CD4-positive, alpha-beta T cell treated with Interleukin-10 for 1 hour (primary cell): Measurements from ENCODE around the gene TAPBP.
"Not testable (repeated sequence)": the region's sequence is repeated elsewhere in the genome, so short reads cannot be mapped to it uniquely, and the experiment has no call there.

ENCODE experiments used
- DNase-seq: peaks from one replicate; pipeline ENCODE4 v3.0.0-alpha.2; 2020

The TAPBP gene

DNA sequence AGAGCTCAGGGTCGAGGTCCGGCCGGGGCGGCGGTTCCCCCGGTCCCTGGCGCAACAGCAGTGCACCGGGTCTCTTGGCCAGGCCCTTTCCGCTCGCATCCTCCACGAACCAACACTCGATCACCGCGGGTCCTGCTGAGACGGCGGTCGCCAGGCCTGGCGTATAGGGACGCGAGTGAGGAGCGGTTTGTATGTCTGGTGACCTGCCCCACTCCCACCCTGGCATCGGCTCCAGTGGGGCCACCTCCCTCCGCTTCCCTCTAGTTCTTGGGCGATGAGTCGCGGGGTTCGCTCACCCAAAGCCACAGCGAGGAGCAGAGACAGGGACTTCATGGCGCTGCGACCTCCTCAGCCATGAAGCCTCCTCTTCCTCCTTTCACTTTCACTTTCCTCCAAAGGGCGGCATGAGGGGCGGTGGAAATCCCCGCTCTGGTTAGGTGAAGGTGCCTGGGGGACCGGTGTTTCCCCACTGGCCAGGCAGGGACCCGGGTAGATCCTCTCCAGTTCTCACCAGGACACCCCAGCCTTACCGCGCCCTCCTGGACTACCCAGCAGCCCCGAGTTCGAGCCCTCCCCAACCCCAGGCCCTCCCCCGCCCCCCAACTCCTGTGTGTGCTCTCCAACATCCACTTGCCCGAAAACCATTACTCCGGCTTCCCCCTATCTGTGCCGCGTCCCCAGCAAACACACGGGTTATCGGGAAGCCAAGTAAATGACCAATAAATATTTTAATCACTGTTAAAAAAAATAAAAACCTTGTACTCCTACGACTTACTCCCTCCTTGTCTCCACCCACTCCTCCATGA lies at the start of gene TAPBP:
TSS of gene TAPBP (minus strand) at position 370 of the 806 bp plus-strand sequence. CDS start at position 333, 37 bp downstream.
- DNase-seq = peak; percentile 95

DNA sequence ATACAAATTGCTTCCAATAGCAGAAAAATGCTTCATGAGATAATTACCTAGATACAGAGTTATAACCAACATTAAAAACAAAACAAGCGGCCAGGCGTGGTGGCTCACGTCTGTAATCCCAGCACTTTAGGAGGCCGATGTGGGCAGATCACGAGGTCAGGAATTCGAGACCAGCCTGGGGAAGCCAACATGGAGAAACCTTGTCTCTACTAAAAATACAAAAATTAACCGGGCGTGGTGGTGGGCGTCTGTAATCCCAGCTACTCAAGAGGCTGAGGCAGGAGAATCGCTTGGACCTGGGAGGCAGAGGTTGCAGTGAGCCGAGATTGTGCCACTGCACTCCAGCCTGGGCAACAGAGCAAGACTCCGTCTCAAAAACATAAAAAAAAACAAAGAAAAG lies 49.6 kb upstream of the TAPBP start:
- DNase-seq = not testable (repeated sequence)

GRCh38 chr6:33359331-33359730 lies 45.5 kb upstream of the TAPBP start:
- DNase-seq = no peak

DNA sequence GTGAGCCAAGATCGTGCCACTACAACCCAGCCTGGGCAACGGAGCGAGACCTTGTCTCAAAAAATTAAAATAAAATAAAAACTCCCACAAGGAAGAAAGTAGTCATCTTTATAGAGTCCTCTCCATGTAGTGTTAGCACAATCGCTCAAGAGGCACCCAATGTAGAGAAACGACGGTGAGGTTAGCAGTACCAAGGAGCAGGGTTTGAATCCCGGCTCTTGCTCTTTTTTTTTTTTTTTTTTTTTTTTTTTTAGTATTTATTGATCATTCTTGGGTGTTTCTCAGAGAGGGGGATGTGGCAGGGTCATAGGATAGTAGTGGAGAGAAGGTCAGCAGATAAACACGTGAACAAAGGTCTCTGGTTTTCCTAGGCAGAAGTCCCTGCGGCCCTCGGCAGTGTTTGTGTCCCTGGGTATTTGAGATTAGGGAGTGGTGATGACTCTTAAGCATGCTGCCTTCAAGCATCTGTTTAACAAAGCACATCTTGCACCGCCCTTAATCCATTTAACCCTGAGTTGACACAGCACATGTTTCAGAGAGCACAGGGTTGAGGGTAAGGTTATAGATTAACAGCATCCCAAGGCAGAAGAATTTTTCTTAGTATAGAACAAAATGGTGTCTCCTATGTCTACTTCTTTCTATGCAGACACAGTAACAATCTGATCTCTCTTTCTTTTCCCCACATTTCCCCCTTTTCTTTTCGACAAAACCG lies 43.4 kb upstream of the TAPBP start:
- not testable (repeated sequence) for DNase-seq

- DNase-seq = no peak
Observed at GRCh38 chr6:33356295-33356694, 42.4 kb upstream of the TAPBP start.

- DNase-seq = not testable (repeated sequence)
Observed at GRCh38 chr6:33355860-33356259, 42.0 kb upstream of the TAPBP start.

DNA sequence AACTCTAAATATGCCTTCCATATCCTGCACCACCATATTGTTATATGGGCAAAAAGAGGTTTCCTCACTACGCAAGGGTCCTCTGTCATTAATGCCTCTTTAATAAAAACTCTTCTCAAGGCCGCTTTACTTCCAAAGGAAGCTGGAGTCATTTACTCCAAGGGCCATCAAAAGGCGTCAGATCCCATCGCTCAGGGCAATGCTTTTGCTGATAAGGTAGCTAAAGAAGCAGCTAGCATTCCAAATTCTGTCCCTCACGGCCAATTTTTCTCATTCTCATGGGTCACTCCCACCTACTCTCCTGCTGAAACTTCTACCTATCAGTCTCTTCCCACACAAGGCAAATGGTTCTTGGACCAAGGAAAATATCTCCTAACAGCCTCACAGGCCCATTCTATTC lies 33.9 kb upstream of the TAPBP start:
- no peak for DNase-seq

GRCh38 chr6:33346972-33347371 lies 33.1 kb upstream of the TAPBP start:
- DNase-seq = not testable (repeated sequence)

DNA sequence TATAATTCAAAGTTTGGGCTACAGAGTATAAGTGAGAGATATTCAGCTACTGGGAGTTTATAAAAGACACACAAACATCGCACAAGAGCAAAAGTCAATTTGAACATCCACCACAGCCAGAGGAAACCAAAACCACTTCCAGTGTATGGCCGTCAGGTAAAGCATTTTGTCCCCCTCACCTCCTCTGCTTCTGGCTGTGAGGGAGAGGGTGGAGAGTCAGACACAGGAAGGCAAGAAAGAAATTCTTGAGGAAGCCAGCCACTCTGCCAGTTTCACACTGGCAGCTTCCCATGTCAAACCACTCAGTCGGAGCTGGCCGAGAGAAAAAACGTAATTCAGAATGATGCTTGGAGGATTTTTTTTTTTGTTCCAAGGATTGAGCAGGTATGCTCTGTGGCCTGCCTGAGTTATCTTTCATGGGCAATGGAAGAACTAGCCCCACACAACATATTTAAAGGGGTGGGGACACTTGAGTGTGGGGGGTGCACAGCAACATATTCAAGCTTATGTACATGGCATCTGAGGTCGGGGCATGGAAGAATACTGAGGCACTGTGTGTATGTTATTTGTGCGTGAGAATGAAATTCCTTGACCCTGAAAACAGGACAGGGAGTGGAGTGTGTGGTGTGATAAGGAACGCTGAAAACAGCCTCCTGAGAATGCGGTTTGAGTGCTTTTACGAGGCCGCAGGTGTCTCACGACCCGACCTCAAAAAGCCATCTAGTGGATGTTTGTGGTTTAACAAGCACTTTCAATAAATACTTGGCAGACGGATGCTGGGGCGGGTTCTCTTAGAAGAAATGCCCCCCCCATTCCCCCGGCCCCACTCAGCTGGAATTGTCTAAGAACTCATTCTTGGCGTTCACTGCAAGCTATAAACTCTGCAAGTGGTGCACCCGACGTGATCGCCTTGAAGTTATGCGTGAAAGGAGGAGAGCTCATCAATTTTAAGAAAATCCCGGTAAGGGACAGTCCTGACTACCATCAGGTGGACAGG lies 31.1 kb upstream of the TAPBP start:
- peak; percentile 89 for DNase-seq

GRCh38 chr6:33343953-33344611 lies 30.2 kb upstream of the TAPBP start:
- DNase-seq = peak; percentile 88

GRCh38 chr6:33343606-33343952 lies 29.7 kb upstream of the TAPBP start:
- DNase-seq = not testable (repeated sequence)

DNA sequence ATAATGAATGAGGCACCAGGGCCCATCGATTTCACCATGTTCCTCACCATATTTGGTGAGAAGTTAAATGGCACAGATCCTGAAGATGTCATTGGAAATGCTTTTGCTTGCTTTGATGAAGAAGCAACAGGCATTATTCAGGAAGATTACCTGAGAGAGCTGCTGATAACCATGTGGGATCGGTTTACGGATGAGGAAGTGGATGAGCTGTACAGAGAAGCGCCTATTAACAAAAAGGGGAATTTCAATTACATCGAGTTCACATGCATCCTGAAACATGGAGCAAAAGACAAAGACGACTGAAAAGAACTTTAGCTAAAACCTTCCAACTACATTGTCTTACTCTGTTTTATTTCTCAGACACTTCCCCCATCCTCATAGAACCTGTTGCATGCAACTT lies 25.3 kb upstream of the TAPBP start:
- no peak for DNase-seq

DNA sequence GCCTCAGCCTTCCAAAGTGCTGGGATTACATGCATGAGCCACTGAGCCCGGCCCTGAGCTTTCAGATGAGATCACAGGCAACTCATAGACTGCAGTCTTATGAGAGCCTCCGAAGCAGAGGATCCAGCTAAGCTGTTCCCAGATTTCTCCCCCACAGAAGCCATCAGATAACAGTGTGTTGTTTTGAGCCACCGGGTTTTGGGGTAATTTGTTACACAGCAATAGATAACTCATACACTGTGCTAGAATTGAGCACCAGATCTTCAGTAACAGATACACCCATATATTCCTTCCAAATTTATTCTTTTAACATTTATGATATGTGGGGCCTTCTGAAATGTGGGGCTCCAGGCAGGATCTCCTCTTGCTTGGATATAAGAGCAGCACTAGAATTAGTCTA lies 22.6 kb upstream of the TAPBP start:
- no peak for DNase-seq

GRCh38 chr6:33335916-33336315 lies 22.0 kb upstream of the TAPBP start:
- no peak for DNase-seq

GRCh38 chr6:33333666-33334065 lies 19.8 kb upstream of the TAPBP start:
- no peak for DNase-seq

GRCh38 chr6:33330736-33331135 lies 16.9 kb upstream of the TAPBP start:
- no peak for DNase-seq

- DNase-seq = no peak
Observed at GRCh38 chr6:33329058-33329457, 15.2 kb upstream of the TAPBP start.

DNA sequence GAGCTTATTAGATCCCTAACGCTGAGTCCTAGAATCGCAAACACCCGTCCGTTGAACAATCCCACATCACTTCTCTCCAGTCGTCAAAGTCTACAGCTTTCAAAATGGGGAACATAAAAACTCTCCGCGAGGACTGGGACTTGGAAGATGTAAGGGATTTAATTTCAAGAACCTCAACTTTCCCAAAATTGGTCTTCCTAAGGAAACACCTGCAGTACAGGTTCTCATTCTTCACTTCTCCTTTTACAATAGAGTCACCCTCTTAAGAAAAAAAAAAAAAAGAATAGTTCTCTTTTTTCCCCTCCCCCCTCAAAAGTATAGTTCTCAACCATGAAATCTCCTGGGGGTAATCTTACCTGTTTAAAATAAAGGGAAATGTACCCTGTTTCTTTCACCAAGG lies 10.2 kb upstream of the TAPBP start:
- no peak for DNase-seq

GRCh38 chr6:33323623-33323948 lies 9.7 kb upstream of the TAPBP start:
- no peak for DNase-seq

DNA sequence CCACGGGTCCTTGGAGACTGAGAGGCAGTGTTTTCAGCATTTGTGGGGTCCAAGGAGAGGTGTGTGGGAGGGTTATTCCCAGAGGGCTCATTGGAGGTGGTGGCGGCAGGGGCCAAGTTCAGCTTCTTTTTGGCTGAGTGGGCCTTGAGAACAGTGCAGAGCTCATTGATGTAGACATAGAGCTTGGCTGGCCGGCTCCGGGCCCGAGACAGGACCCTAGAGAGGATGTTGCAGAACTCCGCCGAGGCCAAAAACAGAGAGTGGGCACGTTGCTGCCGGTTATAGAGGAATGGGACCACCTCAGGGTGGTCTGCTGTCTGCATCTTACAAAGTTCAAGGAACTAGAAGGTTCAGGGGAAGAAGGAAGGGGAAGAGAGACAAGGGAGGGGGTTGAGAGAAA lies 7.3 kb upstream of the TAPBP start:
- DNase-seq = no peak

GRCh38 chr6:33320315-33321181 lies 6.7 kb upstream of the TAPBP start:
- DNase-seq = no peak

GRCh38 chr6:33319939-33320314 lies 6.0 kb upstream of the TAPBP start:
- DNase-seq = no peak
